Loucy (cell line): ENCODE results near the gene UBL7.

ENCODE experiments used
- H2AFZ ChIP-seq: fragments of 200-600 bp; sonication (generic); 2 replicates; pipeline ENCODE4 v1.6.0; 2016; ENCODE audit warnings: antibody characterized with exemption, mild to moderate bottlenecking, low read length, moderate library complexity
- H3F3A ChIP-seq: fragments of 200-600 bp; 2 replicates; pipeline ENCODE4 v1.6.0; 2016; ENCODE audit warnings: antibody characterized with exemption, low read depth, mild to moderate bottlenecking
- H3K27me3 ChIP-seq: fragments of 200-600 bp; sonication (generic); 2 replicates; pipeline ENCODE4 v1.6.1; 2014; ENCODE audit warnings: low read length, mild to moderate bottlenecking; ENCODE audit not compliant: insufficient read depth, poor library complexity, severe bottlenecking
- H3K36me3 ChIP-seq: fragments of 200-600 bp; sonication (generic); 2 replicates; pipeline ENCODE4 v1.6.1; 2016; ENCODE audit warnings: low read length; ENCODE audit not compliant: insufficient read depth
- H3K4me1 ChIP-seq: fragments of 200-600 bp; sonication (generic); 2 replicates; pipeline ENCODE4 v1.5.1; 2014; ENCODE audit warnings: low read length, mild to moderate bottlenecking; ENCODE audit not compliant: insufficient read depth, poor library complexity, severe bottlenecking
- H3K4me2 ChIP-seq: fragments of 200-600 bp; sonication (generic); 2 replicates; pipeline ENCODE4 v1.6.0; 2014; ENCODE audit warnings: antibody characterized with exemption, low read length, low read depth, mild to moderate bottlenecking; ENCODE audit not compliant: poor library complexity, severe bottlenecking
- H3K4me3 ChIP-seq: fragments of 200-600 bp; sonication (generic); 2 replicates; pipeline ENCODE4 v1.5.1; 2014; ENCODE audit warnings: low read length, mild to moderate bottlenecking, mixed read lengths; ENCODE audit not compliant: poor library complexity, severe bottlenecking
- H3K79me2 ChIP-seq: fragments of 200-600 bp; sonication (generic); 2 replicates; pipeline ENCODE4 v1.6.1; 2014; ENCODE audit warnings: low read length; ENCODE audit not compliant: insufficient read depth
- H3K9ac ChIP-seq: fragments of 200-600 bp; sonication (generic); 2 replicates; pipeline ENCODE4 v1.6.0; 2014; ENCODE audit warnings: mild to moderate bottlenecking, low read depth, low read length, moderate library complexity; ENCODE audit not compliant: poor library complexity, severe bottlenecking
- H3K9me2 ChIP-seq: fragments of 200-600 bp; sonication (generic); replicated peaks from 2 replicates; pipeline ENCODE4 v1.6.1; 2016; ENCODE audit warnings: low read depth, low read length, mixed read lengths
- H3K9me3 ChIP-seq: fragments of 200-600 bp; sonication (generic); 2 replicates; pipeline ENCODE4 v1.6.1; 2014; ENCODE audit warnings: mild to moderate bottlenecking, antibody characterized with exemption, low read length, low read depth; ENCODE audit not compliant: insufficient read depth
- H4K20me1 ChIP-seq: fragments of 200-600 bp; sonication (generic); 2 replicates; pipeline ENCODE4 v1.6.0; 2014; ENCODE audit warnings: antibody characterized with exemption, low read length, mild to moderate bottlenecking; ENCODE audit not compliant: insufficient read depth, poor library complexity, severe bottlenecking
- EZH2phosphoT487 ChIP-seq: fragments of 200-600 bp; IDR thresholded peaks from 2 replicates; pipeline ENCODE4 v1.6.1; 2018; ENCODE audit warnings: antibody characterized with exemption, mild to moderate bottlenecking, moderate library complexity, borderline replicate concordance
- TF ChIP-seq, protein P1 (sequence below): fragments of 200-600 bp; sonication (generic); conservative IDR thresholded peaks from 2 replicates; pipeline ENCODE4 v1.5.1; 2014; ENCODE audit warnings: mild to moderate bottlenecking, antibody characterized with exemption, low read length

UBL7 gene

DNA sequence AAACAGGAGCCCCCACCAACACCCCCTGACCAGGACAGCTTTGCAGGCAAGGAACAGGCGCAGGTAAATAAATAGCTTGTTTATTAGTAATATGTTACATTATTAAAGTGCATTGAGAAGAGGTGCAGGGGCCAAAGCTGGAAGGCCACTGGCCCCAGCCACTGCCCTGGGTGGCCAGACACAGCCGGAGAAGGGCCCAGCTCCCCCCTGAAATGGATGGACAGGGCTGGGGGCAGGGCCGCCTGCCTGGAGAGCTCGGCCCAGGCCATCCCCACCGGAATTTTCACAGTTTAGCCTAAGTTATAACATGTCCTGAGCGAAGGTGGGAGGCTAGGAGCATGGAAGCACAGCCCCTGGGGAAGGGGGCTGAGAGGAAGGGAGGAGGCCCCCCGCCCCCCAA, 51.7 kb downstream of the UBL7 start:
- no peaks in the 10 kb centered on the region for H3F3A ChIP-seq
- no peaks in the 10 kb centered on the region for H3K9me2 ChIP-seq
- peaks cover 5% of the 10 kb centered on the region for H3K4me1 ChIP-seq
- H2AFZ ChIP-seq: no peak overlapping the region
- no peak overlapping the region for H3K9ac ChIP-seq
- no peak for TF ChIP-seq EZH2phosphoT487
- TF ChIP-seq, protein P1, sequence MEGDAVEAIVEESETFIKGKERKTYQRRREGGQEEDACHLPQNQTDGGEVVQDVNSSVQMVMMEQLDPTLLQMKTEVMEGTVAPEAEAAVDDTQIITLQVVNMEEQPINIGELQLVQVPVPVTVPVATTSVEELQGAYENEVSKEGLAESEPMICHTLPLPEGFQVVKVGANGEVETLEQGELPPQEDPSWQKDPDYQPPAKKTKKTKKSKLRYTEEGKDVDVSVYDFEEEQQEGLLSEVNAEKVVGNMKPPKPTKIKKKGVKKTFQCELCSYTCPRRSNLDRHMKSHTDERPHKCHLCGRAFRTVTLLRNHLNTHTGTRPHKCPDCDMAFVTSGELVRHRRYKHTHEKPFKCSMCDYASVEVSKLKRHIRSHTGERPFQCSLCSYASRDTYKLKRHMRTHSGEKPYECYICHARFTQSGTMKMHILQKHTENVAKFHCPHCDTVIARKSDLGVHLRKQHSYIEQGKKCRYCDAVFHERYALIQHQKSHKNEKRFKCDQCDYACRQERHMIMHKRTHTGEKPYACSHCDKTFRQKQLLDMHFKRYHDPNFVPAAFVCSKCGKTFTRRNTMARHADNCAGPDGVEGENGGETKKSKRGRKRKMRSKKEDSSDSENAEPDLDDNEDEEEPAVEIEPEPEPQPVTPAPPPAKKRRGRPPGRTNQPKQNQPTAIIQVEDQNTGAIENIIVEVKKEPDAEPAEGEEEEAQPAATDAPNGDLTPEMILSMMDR: no peak
- no peaks in the 10 kb centered on the region for H4K20me1 ChIP-seq
- no peak overlapping the region for H3K4me2 ChIP-seq
- H3K27me3 ChIP-seq: no peaks in the 10 kb centered on the region
- no peaks in the 10 kb centered on the region for H3K79me2 ChIP-seq
- no peaks in the 10 kb centered on the region for H3K9me3 ChIP-seq
- no peak overlapping the region for H3K4me3 ChIP-seq
- peaks cover 41% of the 10 kb centered on the region; the same call in 1 of the 2 replicates for H3K36me3 ChIP-seq

DNA sequence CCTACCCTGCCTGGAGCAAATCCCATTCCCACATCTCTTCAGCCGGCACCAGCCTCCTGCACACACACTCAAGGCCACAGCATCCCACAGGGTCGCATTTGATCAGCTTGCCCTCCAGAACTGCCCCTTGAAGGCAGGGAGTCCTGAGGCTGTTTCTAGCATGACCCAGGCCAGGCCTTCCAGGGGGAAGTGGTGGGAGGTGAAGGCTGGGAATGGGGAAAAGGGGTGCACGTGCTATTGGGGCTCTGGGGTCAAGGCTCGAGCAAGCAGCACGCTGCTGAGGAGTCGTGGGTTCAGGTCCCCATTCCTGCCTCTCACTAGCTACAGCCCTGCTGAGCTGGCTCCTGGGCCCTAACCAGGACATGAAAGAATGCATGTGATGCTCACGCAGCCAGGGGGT, 52.1 kb downstream of the UBL7 start:
- Histone ChIP-seq H3K79me2 (no peaks in the 10 kb centered on the region), H3K4me1 (peaks cover 8% of the 10 kb centered on the region), H3K27me3 (no peaks in the 10 kb centered on the region), H3K9ac (no peak overlapping the region), H3F3A (no peaks in the 10 kb centered on the region), H2AFZ (no peak overlapping the region), H3K4me3 (no peak overlapping the region), H3K9me3 (no peaks in the 10 kb centered on the region), H3K36me3 (peaks cover 37% of the 10 kb centered on the region; the same call in 1 of the 2 replicates), H3K4me2 (no peak overlapping the region), H3K9me2 (no peaks in the 10 kb centered on the region), H4K20me1 (no peaks in the 10 kb centered on the region)
- TF ChIP-seq, protein P1: no peak
- TF ChIP-seq EZH2phosphoT487: no peak

DNA sequence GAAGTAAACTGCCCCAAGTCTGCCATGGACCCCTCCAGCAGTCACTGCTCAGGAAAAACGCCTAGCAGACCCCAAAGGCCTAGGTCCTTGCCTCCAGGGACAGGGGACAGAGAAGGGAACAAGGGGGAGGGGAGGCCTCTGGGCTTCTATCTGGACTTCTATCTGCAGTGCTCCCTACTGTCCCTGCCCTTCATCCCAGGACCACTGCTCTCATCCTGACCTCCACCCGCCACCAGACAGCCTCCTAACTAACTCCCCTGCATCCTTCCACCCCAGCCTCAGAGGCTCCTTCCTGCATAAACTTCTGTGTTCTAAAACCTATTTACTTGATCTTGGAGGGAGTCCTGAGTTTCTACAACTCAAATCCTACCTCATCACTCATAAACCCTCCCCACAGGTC, 52.6 kb downstream of the UBL7 start:
- H3K4me3 ChIP-seq: no peak overlapping the region
- H3K79me2 ChIP-seq: no peaks in the 10 kb centered on the region
- H3K36me3 ChIP-seq: peaks cover 33% of the 10 kb centered on the region; the same call in 1 of the 2 replicates
- no peaks in the 10 kb centered on the region for H3K27me3 ChIP-seq
- H4K20me1 ChIP-seq: no peaks in the 10 kb centered on the region
- H3K9me2 ChIP-seq: no peaks in the 10 kb centered on the region
- H2AFZ ChIP-seq: no peak overlapping the region
- H3K4me2 ChIP-seq: no peak overlapping the region
- no peak overlapping the region for H3K9ac ChIP-seq
- no peak for TF ChIP-seq EZH2phosphoT487
- TF ChIP-seq, protein P1: no peak
- H3K4me1 ChIP-seq: peaks cover 13% of the 10 kb centered on the region
- H3F3A ChIP-seq: no peaks in the 10 kb centered on the region
- H3K9me3 ChIP-seq: no peaks in the 10 kb centered on the region
